HG02571 (cell line): ENCODE results near the gene PTPRT.

Experiments
- ATAC-seq: cut with Tn5 transposase; IDR thresholded peaks from one replicate; pipeline ENCODE4 v1.9.1; 2021; ENCODE audit warnings: mild to moderate bottlenecking, moderate library complexity; ENCODE audit not compliant: unreplicated experiment

PTPRT gene

GRCh38 chr20:43123180-43123579, 66.5 kb downstream of the PTPRT start:
- no peak for ATAC-seq

DNA sequence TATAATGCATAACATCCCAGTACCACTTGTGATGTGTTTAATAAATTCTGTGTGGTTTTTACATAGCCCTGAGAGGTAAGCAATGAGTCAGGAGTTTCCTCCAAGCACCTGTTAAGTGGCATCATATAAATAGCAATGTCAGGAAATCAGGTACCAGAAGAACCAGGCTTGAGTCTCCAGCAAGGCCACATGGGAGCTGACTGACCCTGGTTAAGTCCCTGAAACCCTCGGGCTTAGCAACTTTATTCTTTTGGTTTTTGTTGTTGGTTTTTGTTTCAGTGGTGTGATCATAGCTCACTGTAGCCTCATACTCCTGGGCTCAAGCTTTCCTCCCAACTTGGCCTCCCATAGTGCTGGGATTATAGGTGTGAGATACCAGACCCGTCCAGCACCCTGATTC, 70.0 kb downstream of the PTPRT start:
- no peak for ATAC-seq

GRCh38 chr20:43102394-43102793, 87.3 kb downstream of the PTPRT start:
- no peak for ATAC-seq

- no peak for ATAC-seq
Measured at GRCh38 chr20:43096931-43097260, 92.8 kb downstream of the PTPRT start.

DNA sequence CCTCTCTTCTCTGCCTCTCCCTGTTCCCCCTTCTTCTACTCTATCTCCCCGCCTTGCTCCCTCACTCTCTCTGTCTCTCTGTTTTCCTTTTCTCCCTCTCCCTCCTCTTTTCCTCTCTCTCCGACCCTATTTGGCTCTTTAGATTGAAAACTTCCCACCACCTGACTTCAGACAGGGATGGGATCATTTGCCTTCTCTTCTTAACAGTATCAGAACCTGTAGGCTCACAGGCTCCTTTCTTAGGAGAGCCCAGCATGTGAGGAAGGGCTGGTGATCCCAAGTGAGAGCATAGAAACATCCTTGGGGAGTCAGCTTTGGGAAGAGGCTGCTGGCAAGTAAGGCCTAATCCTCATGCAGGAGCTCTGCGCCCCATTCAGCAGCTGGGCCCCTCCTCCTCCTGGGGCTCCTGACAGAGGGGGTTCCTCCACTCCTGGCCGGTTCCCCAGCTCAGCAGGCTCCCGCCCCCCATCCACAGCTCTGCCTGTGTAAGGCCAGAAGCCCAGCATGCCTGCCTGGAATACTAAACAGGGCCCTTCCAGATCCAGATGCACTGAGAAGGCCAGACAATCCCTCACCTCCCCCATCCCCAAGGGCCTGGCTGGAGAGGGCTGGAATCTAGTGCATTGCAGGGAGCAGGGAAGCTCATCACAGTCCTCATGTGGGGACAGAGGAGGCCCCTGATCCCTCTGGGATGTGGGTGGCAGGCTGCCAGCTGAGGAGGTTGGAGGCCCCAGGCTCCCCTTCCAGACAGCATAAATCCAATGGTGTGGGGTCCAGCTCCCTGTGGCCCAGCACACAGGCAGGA, 93.4 kb downstream of the PTPRT start:
- no peak for ATAC-seq

DNA sequence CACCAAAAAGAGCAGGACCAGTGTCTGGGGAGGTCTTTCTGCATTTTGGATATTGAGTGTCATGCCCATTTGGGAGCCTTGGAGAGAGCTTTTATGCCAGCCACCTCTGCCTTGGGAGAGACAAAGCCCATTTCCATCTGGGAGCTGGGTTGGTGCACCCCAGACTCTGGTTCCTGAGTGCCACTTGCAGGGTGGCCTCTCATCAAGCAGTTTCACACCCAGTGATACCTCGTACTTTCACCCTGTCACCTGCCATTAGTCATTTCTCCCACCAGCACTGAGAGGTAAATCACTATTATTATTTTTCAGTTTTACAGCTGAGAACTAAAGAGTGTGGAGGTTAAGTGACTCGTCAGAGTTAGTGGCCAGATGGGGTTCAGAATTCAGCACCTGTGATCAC, 94.7 kb downstream of the PTPRT start:
- no peak for ATAC-seq

DNA sequence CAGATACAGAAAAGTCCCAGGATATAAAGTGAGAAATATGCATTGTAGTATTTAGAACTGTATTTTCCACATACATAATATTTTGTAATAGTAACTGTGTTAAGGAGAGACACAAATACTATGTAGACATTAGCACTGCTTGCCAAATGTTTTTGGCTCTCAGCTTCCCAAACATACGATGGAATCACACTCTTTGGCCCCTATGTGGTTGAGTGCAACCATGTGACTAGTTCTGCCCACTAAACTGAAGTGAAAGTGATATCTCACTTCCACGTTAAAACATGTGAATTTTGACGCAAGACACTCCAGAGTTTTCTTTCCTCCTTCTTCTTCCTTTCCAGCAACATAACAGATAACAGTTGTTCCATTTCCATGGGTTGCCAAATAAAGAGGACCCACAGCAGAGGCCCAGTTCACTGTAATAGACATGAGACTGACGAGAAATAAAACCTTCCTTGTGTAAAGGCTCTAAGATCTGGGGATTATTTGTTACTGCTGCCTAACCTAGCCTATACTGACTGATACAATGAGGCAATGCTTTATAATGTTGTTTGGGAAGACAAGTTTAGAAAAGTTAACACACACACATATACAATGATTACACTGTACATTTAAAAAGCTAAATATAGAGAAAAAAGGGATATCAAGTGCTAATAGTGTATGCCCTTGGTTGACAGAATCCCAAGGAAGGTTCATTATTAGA, 97.2 kb downstream of the PTPRT start:
- ATAC-seq = no peak

- ATAC-seq = no peak
Measured at GRCh38 chr20:43068482-43068881, 121.2 kb downstream of the PTPRT start.

- no peak for ATAC-seq
Measured at GRCh38 chr20:43066125-43066524, 123.6 kb downstream of the PTPRT start.

- ATAC-seq = no peak
Measured at GRCh38 chr20:43065299-43065698, 124.4 kb downstream of the PTPRT start.

- no peak for ATAC-seq
Measured at GRCh38 chr20:43058077-43058476, 131.6 kb downstream of the PTPRT start.

DNA sequence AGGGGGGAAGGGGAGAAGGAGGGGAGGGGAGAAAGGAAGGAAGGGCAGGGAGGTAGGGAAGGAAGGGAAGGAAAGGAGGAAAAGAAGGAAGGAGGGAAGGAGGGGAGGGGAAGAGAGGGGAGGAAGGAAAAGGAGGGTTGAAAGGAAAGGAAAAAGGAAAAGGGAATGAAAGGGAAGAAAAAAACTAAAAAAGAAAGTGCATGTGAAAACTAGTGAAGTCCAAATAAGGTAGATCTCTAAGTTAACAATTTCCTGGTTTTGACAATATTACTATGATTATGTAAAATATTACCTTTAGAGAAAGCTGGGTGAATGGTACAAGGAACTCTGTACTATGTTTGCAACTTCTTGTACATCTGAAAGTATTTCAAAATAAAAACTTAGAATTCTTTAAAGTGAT, 132.4 kb downstream of the PTPRT start:
- ATAC-seq = no peak

DNA sequence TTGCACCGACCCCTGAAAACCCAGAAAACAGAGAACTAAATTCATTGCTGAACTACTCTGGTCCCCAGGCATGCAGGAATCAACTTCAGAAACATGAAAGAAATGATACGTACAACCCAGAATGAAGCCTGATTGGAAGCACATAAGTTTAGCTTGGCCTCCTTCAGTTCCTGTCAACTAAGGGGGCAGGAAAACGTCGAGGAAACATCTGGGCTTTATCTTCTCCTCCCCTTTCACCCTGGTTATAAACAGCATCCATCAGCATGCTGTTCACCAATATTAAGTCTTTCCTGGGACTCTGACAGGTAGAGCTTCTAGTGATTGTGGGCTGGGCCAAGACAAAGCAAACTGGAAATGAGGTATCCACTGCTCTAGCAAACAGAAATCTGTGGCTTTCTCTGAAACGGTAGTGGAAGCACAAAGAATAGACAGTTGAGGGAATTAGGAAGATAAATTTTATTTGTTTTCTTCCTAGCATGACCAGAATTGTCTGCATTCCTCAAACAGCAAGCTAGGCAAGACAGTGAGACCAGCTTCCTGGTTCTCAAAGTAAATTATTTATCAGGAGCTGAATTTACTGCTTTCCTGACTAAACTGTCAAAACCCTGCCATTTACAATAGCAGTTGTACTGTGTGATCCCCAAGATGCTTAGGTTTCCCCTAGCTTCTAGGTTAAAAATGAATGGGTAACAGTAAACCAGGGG, 134.4 kb downstream of the PTPRT start:
- no peak for ATAC-seq

- no peak for ATAC-seq
Measured at GRCh38 chr20:43052532-43052931, 137.2 kb downstream of the PTPRT start.

- no peak for ATAC-seq
Measured at GRCh38 chr20:43046966-43047365, 142.7 kb downstream of the PTPRT start.

- no peak for ATAC-seq
Measured at GRCh38 chr20:43043887-43044286, 145.8 kb downstream of the PTPRT start.

- ATAC-seq = no peak
Measured at GRCh38 chr20:43040427-43040826, 149.3 kb downstream of the PTPRT start.

DNA sequence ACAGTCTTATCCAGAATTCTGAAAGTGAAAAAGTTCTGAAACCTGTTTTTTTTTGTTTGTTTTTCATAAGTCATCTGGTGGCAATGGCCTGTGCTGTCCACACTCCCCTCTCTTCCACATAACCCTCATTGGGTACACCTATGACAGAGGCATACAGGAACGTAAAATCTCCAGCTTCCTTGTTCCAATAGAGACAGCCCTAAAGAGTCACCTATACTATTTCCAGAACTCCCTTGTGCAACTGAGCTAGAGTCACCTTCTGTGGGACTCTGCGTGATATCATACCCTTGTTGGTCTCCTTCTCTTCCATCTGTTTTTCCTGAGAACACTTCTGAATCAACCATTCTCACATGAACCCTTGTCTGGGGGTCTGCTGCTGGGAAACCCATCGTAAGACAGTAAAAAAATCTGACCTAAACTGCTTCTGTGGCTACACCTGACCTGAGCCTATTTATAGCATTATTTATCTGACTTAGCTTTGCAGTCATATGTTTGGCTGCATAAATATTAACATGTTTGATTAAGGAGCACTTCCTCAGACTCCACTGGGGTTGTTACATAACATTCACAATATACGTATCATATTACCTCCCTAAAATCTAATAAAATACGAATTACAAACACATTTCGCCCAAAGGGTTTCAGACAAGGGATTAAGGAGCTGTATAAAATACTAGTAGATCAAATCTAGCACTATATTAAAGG, 151.9 kb downstream of the PTPRT start:
- no peak for ATAC-seq

DNA sequence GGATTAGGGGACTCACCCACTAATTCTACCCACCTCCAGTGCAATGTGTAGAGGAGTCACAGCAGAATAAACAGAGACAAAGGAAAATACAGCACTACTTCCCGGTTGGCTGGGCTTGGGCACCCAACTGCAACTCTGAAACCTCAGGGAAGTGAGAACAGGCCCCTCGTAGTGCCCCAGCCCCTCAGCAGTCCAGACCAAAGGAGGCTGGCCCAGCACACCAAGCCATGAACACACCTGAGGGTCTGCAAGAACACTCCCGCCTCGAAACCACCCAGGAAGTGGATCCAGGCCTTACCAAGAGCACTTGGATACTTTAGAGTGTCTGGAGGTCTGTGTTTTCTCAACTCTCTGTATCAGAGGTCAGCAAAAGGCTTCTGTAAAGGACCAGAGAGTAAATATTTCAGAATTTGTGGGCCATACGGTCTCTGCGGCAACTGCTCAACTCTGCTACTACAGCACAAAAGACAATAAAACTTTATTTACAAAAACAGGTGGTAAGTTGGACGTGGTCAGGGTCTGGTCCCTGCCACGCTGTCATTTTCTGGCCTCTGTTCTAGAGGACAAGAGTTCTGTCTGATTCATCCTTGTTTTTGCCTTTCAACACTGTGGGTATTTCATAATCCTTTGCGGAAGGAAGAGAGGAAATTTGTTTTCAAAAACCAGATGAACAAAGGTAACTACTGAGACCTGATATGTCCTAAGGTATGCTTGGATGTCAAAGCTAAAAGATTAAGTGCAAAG, 154.6 kb downstream of the PTPRT start:
- no peak for ATAC-seq

- no peak for ATAC-seq
Measured at GRCh38 chr20:43032459-43032858, 157.2 kb downstream of the PTPRT start.

DNA sequence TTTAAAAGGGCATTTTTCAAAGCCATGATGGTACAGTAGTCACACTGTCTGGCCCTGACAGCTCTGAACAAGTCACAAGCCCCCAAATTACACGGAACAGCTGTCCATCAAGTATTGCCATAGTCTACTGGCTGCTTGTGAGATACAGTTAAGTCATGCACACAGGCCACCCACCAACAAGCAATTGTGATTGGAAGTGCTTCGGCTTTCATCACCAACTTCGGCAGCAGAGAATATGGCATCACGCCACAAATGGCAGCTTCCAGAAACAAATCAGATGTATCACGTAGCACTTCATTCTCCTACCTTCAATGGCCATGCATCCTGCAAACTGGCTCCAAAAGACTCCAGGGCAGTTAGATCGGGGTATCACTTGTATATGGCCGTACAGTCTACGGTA, 160.5 kb downstream of the PTPRT start:
- no peak for ATAC-seq
